CD14-positive monocyte (primary cell): ENCODE results near the gene ADAMTS17. TPM values are rescaled to one million over a fixed set of nuclear protein-coding genes. Genes with fewer than 3 reads are reported as not detected.

Experiments used
- DNase-seq, 3 donors: peaks; one replicate each; pipeline ENCODE4 v3.0.0-alpha.2; 2011 to 2022
- H2AFZ ChIP-seq: 2 replicates; pipeline ENCODE4 v1.6.0; 2012; ENCODE audit warnings: mild to moderate bottlenecking, low read depth, low read length, inconsistent platforms; ENCODE audit not compliant: insufficient read depth, poor library complexity, severe bottlenecking
- H3K27ac ChIP-seq, 2 donors: 1 replicate in 1 of 2; 2 replicates in 1 of 2; pipeline ENCODE4 v1.5.1; 2012 to 2013; ENCODE audit warnings: low read length in 2 of 2, control low read depth in 1 of 2, inconsistent platforms in 1 of 2, low read depth in 1 of 2, mild to moderate bottlenecking in 1 of 2
- H3K27me3 ChIP-seq, 2 donors: one replicate each; pipeline versions ENCODE4 v1.6.0 to v1.6.1; 2011 to 2013; ENCODE audit warnings: low read length in 2 of 2; ENCODE audit not compliant: control insufficient read depth in 2 of 2, insufficient read depth in 2 of 2
- H3K36me3 ChIP-seq, 2 donors: replicated peaks in 1 of 2; 1 replicate in 1 of 2; 2 replicates in 1 of 2; pipeline versions ENCODE4 v1.5.1 to v1.6.1; 2012 to 2013; ENCODE audit warnings: low read length in 2 of 2, control low read depth in 1 of 2, inconsistent platforms in 1 of 2, mild to moderate bottlenecking in 1 of 2; ENCODE audit not compliant: insufficient read depth in 2 of 2, control insufficient read depth in 1 of 2
- H3K4me1 ChIP-seq, 2 donors: 1 replicate in 1 of 2; 2 replicates in 1 of 2; pipeline versions ENCODE4 v1.5.1 to v1.6.1; 2012 to 2013; ENCODE audit warnings: low read length in 2 of 2, control low read depth in 1 of 2, inconsistent platforms in 1 of 2, mild to moderate bottlenecking in 1 of 2, moderate library complexity in 1 of 2; ENCODE audit not compliant: insufficient read depth in 2 of 2, control insufficient read depth in 1 of 2
- H3K4me2 ChIP-seq: replicated peaks from 2 replicates; pipeline ENCODE3; 2012; ENCODE audit warnings: low read length, moderate library complexity, mild to moderate bottlenecking; ENCODE audit not compliant: poor library complexity, severe bottlenecking; ENCODE audit errors: extremely low read depth
- H3K4me3 ChIP-seq, 3 experiments: fragments of 200-600 bp in 1 of 3; sonication (generic) in 1 of 3; replicated peaks in 1 of 3; 1 replicate in 2 of 3; 2 replicates in 1 of 3; pipeline ENCODE4 v1.5.1; 2011 to 2013; ENCODE audit warnings: low read length in 3 of 3, mild to moderate bottlenecking in 3 of 3, control low read depth in 2 of 3, low read depth in 2 of 3, inconsistent platforms in 1 of 3, moderate library complexity in 1 of 3
- H3K79me2 ChIP-seq: 2 replicates; pipeline ENCODE4 v1.6.0; 2012; ENCODE audit warnings: mild to moderate bottlenecking, control low read depth, inconsistent platforms, low read length, moderate library complexity; ENCODE audit not compliant: insufficient read depth
- H3K9ac ChIP-seq: 2 replicates; pipeline ENCODE4 v1.6.0; 2017; ENCODE audit warnings: low read length, mild to moderate bottlenecking; ENCODE audit not compliant: insufficient read depth, poor library complexity, severe bottlenecking
- H3K9me3 ChIP-seq, 2 donors: replicated peaks in 1 of 2; 1 replicate in 1 of 2; 2 replicates in 1 of 2; pipeline versions ENCODE4 v1.5.1 to v1.6.1; 2012 to 2013; ENCODE audit warnings: low read length in 2 of 2, control low read depth in 1 of 2; ENCODE audit not compliant: control insufficient read depth in 1 of 2, insufficient read depth in 1 of 2
- H4K20me1 ChIP-seq: 2 replicates; pipeline ENCODE4 v1.6.0; 2012; ENCODE audit warnings: mild to moderate bottlenecking, low read length, control low read depth, moderate library complexity; ENCODE audit not compliant: insufficient read depth
- H3K27ac Mint-ChIP-seq, 7 donors: one replicate each; pipeline ENCODE4 v1.8.0; 2020; ENCODE audit warnings: mild to moderate bottlenecking in 7 of 7, mixed read lengths in 7 of 7, moderate library complexity in 6 of 7, inconsistent platforms in 2 of 7
- H3K27me3 Mint-ChIP-seq, 3 donors: one replicate each; pipeline ENCODE4 v1.8.0; 2021 to 2022; ENCODE audit warnings: low read depth in 3 of 3, mild to moderate bottlenecking in 3 of 3, mixed read lengths in 3 of 3, moderate library complexity in 3 of 3, inconsistent platforms in 1 of 3
- H3K36me3 Mint-ChIP-seq, 2 donors: one replicate each; pipeline ENCODE4 v1.8.0; 2020; ENCODE audit warnings: mixed read lengths in 2 of 2, inconsistent platforms in 1 of 2, mild to moderate bottlenecking in 1 of 2
- H3K4me1 Mint-ChIP-seq: one replicate; pipeline ENCODE4 v1.8.0; 2020; ENCODE audit warnings: mild to moderate bottlenecking, mixed read lengths
- H3K4me3 Mint-ChIP-seq, 2 donors: one replicate each; pipeline ENCODE4 v1.8.0; 2020; ENCODE audit warnings: mild to moderate bottlenecking in 2 of 2, mixed read lengths in 2 of 2, moderate library complexity in 1 of 2
- H3K9me3 Mint-ChIP-seq, 7 donors: one replicate each; pipeline ENCODE4 v1.8.0; 2020 to 2022; ENCODE audit warnings: mixed read lengths in 7 of 7, mild to moderate bottlenecking in 6 of 7, moderate library complexity in 6 of 7, inconsistent platforms in 2 of 7
- WGBS: methylation state at CpG from one replicate; pipeline ENCODE4 v1.1.5; 2013; ENCODE audit warnings: missing lambda C conversion rate; ENCODE audit not compliant: insufficient coverage; 5-methylcytosine and 5-hydroxymethylcytosine counted together
- intact Hi-C, 2 donors: fragments of 100-400 bp; cut with micrococcal nuclease; formaldehyde crosslinking; loops; one replicate each; pipeline versions ENCODE4 v1.15.0 to v1.15.1; 2023
- polyA plus RNA-seq, 3 donors: library from polyadenylated mRNA; depleted of rRNA in 1 of 3; unstranded in 2 of 3; stranded (reverse) in 1 of 3; fragments of 300-500 nt in 2 of 3; fragments of >200 nt in 1 of 3; fragmentation: Illumina TruSeq in 2 of 3; gene quantifications; 1 replicate in 2 of 3; 2 replicates in 1 of 3; pipeline ENCODE4 v1.2.3, GENCODE V29; 2012 to 2021
- TF ChIP-seq, protein P1 (sequence below): fragments of 200-600 bp; IDR thresholded peaks from one replicate; pipeline ENCODE4 v1.8.0; 2022; ENCODE audit warnings: antibody characterized with exemption, mild to moderate bottlenecking

ADAMTS17 gene
- polyA plus RNA-seq, 3 donors = 0.03 to 0.25 TPM; not detected in 1

GRCh38 chr15:100029868-100030479, 311.8 kb downstream of the ADAMTS17 start:
- H3K4me1 Mint-ChIP-seq = no peaks in the 10 kb centered on the region
- intact Hi-C loops = no loop called here
- Histone ChIP-seq H3K4me3 (no peak overlapping the region), H3K36me3 (no peaks in the 10 kb centered on the region), H3K27ac (no peak overlapping the region), H3K79me2 (no peaks in the 10 kb centered on the region), H3K9me3 (peaks cover 11 to 13% of the 10 kb centered on the region in 2 donors), H3K4me1 (no peaks in the 10 kb centered on the region), H3K9ac (no peak overlapping the region), H4K20me1 (no peaks in the 10 kb centered on the region), H3K4me2 (no peak overlapping the region), H2AFZ (no peak overlapping the region), H3K27me3 (no peaks in the 10 kb centered on the region)
- TF ChIP-seq, protein P1, sequence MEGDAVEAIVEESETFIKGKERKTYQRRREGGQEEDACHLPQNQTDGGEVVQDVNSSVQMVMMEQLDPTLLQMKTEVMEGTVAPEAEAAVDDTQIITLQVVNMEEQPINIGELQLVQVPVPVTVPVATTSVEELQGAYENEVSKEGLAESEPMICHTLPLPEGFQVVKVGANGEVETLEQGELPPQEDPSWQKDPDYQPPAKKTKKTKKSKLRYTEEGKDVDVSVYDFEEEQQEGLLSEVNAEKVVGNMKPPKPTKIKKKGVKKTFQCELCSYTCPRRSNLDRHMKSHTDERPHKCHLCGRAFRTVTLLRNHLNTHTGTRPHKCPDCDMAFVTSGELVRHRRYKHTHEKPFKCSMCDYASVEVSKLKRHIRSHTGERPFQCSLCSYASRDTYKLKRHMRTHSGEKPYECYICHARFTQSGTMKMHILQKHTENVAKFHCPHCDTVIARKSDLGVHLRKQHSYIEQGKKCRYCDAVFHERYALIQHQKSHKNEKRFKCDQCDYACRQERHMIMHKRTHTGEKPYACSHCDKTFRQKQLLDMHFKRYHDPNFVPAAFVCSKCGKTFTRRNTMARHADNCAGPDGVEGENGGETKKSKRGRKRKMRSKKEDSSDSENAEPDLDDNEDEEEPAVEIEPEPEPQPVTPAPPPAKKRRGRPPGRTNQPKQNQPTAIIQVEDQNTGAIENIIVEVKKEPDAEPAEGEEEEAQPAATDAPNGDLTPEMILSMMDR = no peak
- peaks cover 6 to 22% (median 20%) of the 10 kb centered on the region in 7 donors for H3K9me3 Mint-ChIP-seq
- H3K36me3 Mint-ChIP-seq = no peaks in the 10 kb centered on the region
- H3K4me3 Mint-ChIP-seq = no peak overlapping the region
- H3K27me3 Mint-ChIP-seq = peaks cover 0 to 3% (median 1%) of the 10 kb centered on the region in 3 donors
- WGBS = 92% methylated on average over 6 of the region's 9 CpGs
- DNase-seq = no peak
- no peak overlapping the region for H3K27ac Mint-ChIP-seq

GRCh38 chr15:100029045-100029444, 312.7 kb downstream of the ADAMTS17 start:
- H3K27ac Mint-ChIP-seq = no peak overlapping the region
- no peak overlapping the region for H3K4me3 Mint-ChIP-seq
- H3K36me3 Mint-ChIP-seq = no peaks in the 10 kb centered on the region
- no peak overlapping the region for H3K4me3 ChIP-seq
- H3K9me3 ChIP-seq = peaks cover 11 to 13% of the 10 kb centered on the region in 2 donors
- no peaks in the 10 kb centered on the region for H3K36me3 ChIP-seq
- no peaks in the 10 kb centered on the region for H3K27me3 ChIP-seq
- no peak overlapping the region for H3K27ac ChIP-seq
- DNase-seq = no peak
- H3K4me1 Mint-ChIP-seq = no peaks in the 10 kb centered on the region
- H3K4me2 ChIP-seq = no peak overlapping the region
- H3K9ac ChIP-seq = no peak overlapping the region
- WGBS = no CpG with 5 or more reads among the region's 3 CpGs
- peaks cover 0 to 3% (median 1%) of the 10 kb centered on the region in 3 donors for H3K27me3 Mint-ChIP-seq
- H3K79me2 ChIP-seq = no peaks in the 10 kb centered on the region
- intact Hi-C loops = no loop called here
- no peaks in the 10 kb centered on the region for H3K4me1 ChIP-seq
- H4K20me1 ChIP-seq = no peaks in the 10 kb centered on the region
- peaks cover 6 to 24% (median 20%) of the 10 kb centered on the region in 7 donors for H3K9me3 Mint-ChIP-seq
- TF ChIP-seq, protein P1 = no peak
- no peak overlapping the region for H2AFZ ChIP-seq
